ENCODE data around the gene DPYD.

The DPYD gene

DNA sequence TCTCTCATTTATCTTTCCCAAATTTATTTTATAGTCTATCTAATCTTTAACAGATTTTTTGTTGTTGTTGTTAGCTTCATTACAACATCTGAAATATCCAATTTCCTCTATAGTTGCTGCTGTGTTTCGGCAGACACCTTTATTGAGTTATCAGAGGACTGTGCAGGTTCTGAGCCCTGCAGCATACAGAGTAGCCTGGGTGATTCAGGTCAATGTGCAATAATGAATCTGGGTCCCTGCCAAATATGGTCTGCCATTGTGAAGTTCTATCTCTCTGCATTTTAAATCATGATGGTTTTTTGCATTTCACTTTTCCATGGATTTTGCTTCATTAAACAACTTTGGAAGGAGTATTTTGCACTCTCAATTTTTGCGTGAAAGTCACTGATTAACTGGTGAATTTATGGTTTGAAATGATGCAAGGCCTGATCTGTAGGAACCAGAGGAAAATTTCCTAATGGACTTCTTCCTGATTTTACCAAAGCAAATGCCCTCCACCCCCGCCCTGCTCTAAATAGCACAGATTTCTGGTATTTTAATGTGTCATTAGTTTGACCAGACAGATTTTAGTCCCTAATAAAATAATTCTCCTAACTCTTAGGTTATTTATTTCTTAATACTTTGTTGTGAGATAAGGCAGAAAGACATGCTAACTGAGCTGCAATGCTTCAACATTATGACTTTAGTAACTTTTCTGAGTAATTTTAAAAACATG is 797.0 kb downstream of the DPYD start:
- DNase-seq = no peak

DNA sequence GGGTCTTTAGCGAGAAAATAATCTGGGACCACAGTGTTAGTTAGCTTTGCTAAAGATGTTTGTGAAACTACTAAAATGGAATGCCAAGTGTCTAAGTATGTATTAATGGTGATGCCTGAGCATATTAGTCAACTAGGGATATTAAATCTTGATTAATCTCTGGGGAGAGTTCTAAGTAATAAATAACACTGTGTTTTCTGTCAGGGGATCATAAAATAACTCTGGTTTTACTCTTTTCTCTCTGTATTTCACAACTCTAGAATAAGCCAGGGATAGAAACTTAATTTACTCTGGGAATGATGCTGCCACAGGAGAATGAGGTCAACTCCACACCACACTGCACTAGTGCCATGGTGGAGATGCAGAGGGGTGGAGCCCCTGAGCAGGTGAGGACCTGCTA is 800.0 kb downstream of the DPYD start:
- DNase-seq = no peak

DNA sequence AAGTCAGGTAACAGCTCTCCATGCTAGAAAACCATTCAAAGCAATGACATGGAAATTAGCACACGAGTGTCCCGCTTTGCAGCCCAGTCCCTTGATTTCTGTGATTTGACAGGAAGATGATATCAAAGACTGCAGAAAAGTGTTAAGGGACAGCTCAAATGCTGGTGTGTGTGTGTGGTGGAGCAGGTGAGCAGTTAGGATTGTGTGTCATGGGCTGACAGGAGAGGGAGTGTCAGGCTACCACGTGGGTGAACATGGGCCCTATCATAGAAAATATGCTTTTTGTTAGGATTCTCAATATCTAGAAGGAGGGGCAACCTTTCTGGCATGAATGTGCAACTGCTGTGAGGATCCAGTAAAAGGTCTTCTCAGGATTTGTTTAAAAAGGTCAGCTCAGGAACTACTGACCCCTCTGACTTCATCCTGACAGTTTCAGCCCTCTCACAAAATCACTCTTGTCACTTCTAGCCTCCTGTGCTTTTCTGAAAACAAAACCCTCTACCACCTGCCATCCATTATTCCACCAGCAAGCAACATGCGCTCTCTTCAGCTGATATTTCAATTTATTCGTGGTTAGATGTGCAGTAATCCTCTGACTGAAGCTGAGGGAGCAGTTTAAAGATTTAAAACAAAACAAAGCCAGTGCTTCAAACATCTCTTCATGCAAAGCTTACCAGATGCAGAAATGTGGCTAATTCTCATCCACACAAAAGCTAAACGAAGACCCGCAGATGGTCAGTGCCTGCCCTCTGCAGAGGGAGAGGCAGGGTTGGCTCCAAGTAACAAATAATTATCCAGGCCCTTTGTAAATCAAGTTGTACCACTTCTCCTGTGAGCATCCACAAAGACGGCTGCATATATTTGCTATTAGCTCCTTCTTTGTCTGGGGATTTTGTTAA is 801.3 kb downstream of the DPYD start:
- no peak for DNase-seq

DNA sequence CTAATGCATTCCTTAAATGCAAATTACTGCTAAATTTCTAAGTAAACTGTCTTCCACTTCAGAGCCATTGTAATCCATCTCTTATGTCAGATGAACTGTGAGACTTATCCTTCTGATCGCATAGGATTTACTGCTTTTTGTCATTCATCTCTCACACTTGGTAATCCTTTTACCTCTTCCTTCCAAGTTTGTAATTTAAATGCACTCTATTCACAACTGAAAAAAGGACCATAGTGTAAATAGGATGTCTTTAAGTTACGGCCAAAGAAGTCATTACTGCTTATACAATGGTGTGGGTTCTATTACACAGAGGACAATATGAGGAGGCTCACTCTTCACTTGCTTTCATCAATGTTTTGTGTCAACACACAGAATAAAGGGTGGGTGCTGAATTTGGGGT is 806.0 kb downstream of the DPYD start:
- DNase-seq = no peak

DNA sequence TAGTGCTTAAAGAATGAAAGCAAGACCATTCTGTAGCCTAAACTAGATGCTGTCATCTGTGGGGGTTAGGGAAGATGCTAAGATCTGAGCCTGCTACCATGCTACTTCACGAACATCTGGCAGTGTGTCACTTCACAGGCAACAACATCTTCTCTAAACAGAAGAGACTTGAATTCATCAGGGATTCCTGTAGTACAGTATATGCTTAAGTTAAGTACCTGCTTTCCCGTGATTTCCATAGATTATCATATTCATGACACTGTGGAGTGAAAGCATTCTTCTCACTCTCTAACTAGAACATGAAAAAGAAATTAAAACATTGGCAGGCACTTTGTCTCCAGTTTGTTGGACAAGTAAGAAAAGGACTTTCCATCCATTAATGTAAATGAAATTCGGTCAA is 808.4 kb downstream of the DPYD start:
- no peak for DNase-seq

DNA sequence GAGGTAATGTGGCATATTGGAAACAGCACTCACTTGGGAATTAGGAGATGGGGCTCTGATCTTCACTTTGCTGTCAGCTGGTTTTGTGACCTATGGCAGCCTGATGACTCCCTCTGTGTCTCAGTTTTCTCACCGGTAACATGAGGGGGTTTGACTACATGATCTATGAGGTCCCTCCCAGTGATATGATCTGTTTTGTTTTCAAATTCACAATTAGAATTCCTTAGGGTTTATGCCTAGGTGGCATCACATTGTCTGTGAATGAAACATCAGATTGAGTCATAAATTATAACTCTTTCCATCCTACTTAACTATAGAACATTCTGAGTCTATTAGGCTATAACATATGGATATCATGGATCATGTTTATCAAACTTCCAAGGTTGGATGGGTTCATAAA is 812.7 kb downstream of the DPYD start:
- DNase-seq = no peak

DNA sequence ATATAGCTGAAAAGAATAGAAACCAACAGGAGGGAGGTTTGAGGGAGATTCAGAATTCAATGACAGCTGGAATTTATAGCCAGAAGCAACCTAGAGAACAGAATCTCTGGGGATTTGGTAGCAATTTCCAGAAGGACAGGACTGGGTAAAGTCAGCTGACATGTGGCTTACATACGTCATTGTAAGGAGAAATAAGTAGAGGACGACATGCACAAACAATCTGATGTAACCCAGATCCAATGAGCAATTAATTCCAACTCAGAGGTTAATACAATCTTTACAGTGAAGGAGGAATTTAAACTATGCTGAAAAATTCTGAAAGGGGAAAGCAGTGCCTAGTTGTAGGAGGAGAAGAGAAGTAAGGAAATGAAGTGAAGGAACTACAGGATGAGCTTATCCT is 815.3 kb downstream of the DPYD start:
- no peak for DNase-seq

DNA sequence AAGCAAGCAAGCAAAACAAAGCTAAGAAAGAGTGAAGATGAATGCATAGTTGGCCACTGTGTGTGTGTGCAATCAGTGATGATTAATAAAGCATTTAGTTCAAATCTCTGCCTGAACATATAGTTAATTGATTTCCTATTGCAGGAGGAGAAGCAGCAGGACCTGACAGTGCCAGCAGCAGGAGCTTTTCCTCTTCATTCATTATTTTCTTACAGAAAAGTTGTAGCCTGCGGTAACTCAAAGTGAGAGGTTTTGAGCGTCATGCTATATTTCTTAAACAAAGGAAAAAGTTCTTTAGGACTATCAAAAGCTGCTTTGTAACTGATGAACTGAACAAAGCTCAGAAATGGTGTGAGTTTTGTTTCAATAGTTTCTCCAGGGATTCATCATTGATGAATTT is 819.3 kb downstream of the DPYD start:
- DNase-seq = no peak

DNA sequence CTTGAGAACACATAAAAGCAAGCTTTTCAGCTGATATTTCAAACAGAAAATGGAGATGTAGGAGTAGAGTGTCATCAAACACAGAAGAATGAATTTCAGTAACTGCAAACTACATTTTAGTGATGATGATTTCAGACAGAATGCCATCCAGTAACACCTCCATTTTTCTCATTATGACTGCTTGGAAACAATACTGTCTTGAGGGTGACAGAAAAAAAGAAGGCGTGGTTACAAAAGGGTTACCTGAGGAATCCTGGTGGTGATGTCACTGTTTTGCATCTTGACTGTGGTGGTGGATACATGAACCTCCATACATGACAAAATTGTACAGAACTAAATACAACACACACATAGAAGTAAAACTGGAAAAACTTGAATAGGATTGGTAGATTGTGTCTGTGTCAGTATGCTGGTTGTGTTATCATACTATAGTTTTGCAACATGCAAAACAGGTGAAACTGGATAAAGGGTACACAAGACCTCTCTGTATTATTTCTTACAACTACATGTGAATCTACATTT is 823.4 kb downstream of the DPYD start:
- no peak for DNase-seq

DNA sequence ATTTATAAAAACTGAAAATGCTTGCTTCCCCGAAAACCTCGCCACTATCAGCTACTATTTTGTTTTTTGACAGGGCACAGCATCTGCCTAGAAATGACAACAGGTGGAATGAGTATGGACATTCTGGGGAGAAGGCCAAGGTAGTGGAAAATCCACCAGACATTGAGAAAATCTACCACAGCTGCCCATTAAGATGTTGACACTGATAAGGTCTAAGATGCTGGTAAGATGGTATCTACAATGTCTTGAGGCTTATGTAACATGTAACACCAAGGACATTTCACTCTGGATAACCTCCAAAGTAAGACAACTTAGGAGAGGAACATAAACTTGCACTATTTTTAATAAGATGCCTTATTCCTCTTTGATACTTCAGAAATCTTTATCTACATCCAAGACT is 825.1 kb downstream of the DPYD start:
- no peak for DNase-seq

DNA sequence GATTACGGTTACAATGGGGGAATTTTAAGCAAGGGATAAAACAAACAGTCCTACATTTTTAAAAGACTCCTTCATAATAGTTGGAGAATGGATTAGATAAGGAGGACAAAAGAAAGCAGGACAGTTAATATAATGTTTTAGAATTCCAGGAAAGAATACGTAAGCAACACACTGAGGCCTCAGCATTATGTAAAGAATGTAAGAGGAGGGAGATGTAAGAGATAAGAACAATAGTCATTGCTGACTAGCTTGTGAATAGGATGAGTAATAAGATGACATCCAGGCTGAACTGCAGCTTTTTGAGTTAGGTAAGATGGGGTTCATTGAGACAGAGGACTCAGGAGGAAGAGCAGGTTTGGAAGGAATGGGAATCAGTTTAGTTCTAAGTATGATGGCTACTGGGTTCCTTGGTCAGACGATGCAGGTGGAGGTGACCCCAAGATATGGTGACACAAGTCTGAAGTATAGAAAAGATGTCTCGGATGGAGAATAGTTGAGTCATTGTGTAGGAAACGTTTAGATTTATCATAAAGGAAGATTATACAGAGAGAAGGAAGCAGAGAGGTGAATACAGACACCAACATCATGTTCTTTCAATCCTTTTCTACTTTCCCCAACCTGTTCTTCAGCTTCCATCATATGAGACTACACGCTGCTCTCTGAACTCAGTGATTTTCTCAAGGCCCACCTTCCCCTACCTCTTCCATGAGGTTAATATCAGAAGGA is 826.4 kb downstream of the DPYD start:
- DNase-seq = no peak

DNA sequence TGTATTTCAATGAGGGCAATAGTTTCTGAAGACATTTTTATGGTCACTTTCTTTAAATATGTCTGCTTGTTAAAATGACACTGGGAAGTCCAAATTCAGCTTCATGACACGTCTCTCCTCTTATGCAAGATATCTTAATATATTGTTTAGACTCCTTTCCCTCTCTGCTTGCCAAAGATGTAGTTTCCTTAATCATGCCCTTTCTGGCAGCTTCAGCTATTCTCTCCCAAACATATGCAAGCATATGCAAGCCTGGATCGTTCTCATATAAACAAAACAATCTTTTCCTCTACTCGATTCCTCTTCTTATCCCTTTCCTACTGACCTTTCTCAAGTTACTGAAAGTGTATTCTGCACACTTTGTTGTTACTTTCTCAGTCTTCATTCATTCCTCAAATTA is 827.1 kb downstream of the DPYD start:
- no peak for DNase-seq

DNA sequence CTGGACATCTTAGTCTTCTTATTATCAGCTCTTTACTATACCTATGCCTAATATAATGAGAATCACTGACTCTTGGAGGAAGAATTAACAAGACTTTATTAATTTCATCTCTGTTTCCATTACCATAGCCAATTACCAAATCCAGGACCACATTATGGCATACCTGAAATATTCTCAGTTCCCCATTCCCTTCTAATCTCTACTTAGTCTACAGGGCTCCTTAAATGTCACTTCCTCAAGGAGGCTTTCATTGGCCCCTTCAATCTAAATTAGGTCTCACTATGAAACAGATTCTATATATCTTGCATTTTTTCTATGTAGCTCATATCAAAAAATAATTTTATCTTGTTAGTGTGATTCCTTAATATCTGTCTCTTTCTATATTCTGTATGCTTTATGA is 828.0 kb downstream of the DPYD start:
- DNase-seq = no peak

DNA sequence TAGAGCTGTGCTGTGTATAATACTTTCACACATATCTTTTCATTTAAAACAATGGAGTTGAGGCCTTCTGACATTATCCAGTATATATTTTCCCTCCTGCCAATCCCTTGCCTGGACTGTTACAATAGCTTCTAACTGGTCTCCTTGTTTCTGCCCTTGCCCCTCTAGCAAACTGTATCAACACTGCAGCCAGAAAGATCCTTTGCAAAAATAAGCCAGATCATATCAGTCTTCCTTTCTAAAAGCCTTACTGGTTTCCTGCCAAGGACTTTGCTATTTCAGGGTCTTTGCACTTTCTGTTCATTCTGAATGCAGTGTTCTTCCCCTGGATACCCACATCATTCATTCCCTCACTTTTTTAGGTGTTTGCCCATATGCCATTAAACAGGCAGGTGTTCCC is 829.2 kb downstream of the DPYD start:
- no peak for DNase-seq

DNA sequence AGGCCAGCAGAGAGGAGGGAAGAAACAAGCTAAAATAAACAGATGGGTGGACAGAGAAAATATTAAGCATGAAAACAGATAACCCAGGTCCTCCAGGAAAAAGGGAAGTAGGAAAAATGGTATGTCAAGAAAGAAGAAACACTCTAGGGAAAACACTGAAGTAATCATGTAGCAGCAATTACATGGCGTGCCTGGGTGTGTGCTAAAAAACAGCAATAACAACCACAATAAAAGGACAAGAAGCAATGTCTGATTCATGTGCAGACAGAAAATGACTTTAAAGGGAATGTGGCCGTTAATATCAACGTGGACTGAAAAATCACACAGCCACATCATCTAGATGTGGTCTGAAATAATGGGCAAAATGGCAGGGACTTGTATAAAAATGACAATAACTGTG is 829.6 kb downstream of the DPYD start:
- no peak for DNase-seq

DNA sequence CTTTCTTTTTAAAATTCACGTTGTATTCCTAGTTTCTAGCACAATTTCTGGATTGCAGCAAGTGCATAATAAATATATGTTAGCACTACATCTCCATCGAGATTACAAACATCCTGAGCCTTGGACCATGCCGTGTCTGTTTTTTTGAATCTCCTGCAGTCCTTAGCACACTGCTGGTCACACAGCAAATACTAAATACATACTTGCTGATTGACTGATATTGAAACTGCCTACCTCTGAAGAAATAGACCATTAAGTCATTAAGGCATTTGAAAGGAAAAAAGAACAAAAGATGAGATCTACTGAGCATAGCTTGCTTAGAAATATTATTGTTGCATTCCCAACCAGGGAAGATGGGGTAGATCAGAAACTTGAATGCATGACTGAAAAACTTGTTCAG is 830.1 kb downstream of the DPYD start:
- DNase-seq = no peak

DNA sequence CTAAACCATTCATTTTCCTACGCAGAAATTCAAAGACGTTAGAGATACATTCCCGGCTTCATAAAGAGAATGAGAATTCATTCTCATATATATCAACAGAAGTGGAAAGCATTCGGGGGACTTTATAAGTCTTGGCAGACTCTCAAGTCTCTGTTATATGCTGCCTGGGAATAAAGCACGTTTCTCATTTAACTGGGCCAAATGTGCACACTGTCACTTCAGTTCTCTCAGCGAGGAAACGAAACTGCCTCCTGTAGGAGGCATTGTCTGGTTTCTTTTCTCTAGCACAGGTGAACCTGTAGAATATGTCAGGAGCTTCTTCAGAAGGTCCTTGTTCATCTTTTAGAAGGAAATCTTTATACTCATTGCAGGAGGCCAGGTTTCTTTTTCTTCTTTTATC is 831.7 kb downstream of the DPYD start:
- DNase-seq = no peak

DNA sequence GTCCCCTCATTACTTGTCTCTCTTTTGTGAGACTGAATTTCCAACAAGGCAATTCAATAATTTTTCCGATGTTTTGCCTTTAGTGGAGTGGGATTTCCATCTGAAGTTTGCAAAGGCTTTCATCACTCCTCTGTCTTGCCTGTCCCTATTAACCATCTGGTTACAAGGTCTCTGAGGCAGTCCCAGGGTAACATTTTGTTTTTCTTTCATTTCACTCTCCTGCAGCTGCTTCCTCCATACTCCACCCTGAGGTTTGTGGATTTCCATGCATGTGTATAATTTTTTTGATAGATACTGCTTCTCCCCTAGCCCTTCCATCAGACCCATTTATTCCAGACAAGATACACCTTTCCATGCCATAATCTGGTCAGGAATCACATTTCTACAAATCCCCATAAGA is 832.4 kb downstream of the DPYD start:
- DNase-seq = no peak

DNA sequence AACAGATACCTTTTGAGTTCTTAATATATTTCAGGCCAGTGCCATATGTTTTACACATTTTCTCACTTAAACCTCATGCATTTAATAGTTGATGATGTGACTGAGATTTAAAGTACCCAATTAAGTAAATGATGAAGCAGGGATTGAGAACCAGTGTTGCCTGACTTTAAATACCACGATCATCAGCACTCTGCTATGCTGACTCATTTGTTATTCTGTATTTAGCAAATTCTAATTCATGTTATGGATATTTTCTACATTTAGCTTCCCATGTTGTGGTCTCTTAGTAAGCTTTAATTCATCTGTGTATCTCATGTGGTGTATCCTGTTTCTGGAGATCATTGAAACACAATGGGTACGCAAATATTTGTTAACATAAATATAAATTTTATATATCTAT is 836.3 kb downstream of the DPYD start:
- DNase-seq = no peak

DNA sequence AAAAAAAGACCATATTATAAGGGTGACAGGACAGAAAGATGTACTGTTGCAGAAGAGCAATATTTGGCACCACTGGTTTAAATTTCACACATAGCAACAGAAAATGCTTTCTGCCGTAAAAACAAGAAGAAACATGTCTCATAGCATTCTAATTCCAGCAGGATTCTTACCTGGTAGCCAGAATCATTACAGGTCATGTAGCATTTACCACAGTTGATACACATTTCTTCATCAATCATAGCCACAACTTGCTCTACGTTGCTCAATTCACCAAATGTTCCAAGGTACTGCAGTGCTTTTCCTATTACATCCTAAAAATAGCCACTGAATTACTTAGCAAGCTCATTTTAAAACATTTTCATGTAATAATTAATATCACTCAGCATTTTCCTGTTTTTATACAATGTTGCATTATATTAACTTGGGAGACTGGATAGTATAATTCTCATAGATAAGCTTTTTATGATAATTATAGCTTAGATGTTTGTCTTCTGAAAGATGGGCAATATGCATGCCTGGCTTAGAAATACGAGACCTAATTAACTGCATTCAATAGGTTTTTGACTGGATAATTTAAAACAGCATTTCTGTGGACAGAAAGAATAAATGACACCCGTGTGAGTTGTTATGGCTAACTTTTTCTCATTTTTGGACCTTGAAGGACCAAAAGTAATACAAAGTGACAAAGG is 838.5 kb downstream of the DPYD start:
- no peak for DNase-seq

DNA sequence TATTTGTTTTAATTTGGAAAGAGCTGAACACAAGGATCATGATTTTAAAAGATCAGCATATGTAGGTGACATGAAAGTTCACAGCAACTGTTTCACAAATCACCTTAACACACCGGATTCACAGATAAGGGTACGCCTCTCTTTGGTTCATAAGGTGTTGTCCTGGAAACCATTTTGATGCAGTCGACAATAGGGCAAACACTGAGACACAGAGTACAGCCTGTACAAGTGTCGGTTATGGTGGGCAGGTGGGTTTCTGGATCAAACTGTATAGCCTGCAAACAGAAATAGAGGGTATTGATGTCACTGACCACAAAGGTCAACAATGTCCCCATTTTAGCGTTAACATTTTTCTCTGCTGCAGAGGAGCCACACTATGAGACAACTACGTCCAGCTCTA is 842.0 kb downstream of the DPYD start:
- DNase-seq = no peak

DNA sequence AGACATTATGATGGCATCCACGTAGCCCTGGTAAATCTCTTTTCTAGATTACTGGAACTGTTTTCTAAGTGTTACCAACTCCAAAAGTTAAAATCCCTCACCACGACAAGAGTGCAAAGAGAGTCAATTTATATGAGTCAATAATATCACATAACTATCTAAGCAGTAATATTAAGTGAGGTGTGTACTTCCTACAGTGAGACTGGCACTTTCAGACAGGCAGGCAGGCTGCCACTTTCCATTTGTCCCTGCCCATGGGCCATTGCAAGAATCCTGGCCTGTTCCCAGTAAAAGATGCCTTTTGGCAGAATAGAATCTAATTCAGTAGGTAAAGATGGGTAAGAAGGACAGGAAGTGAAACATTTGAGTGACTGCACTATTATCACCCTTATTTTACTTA is 843.6 kb downstream of the DPYD start:
- no peak for DNase-seq

DNA sequence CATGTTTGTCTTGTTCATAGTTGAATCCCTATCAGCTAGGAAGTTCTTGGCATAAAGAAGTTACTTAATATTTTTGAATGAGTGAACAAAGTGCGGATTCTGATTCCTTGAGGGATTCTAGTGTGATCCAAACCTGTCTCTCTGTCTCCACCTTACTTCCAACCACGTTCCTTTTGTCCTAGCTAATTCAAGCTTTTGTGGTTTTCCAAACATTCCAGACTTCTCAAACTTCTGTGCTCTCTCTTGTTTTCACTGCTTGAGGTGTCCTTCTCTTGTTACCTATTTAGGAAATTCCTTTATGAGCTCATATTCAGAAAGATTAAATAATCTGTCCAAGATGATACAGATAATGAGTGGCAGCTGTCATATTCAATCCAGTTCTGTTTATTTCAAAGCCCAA is 846.1 kb downstream of the DPYD start:
- no peak for DNase-seq
